RWPE2 (cell line): ENCODE data around the gene CHST1.

Experiments used
- ATAC-seq: fragments of 200-7000 bp; cut with Tn5 transposase; 3 replicates; pipeline ENCODE4 v1.9.1; 2021; ENCODE audit warnings: low read depth
- DNase-seq: peaks from one replicate; pipeline ENCODE4 v3.0.0-alpha.2; 2020; ENCODE audit warnings: low spot score
- H3K27ac ChIP-seq: fragments of 450-650 bp; 2 replicates; pipeline ENCODE4 v1.5.1; 2017; ENCODE audit warnings: mild to moderate bottlenecking; ENCODE audit not compliant: poor library complexity, severe bottlenecking
- H3K27me3 ChIP-seq: fragments of 250-450 bp; sonication (Bioruptor Pico); 2 replicates; pipeline ENCODE4 v1.5.1; 2021; ENCODE audit warnings: mild to moderate bottlenecking, moderate library complexity; ENCODE audit not compliant: insufficient read depth, poor library complexity, severe bottlenecking
- H3K36me3 ChIP-seq: fragments of 250-450 bp; sonication (Bioruptor Pico); 2 replicates; pipeline ENCODE4 v1.5.1; 2020; ENCODE audit warnings: low read depth, mild to moderate bottlenecking, moderate library complexity
- H3K4me1 ChIP-seq: fragments of 250-450 bp; sonication (Bioruptor Pico); 2 replicates; pipeline ENCODE4 v1.5.1; 2021; ENCODE audit warnings: mild to moderate bottlenecking, moderate library complexity; ENCODE audit not compliant: insufficient read depth, poor library complexity, severe bottlenecking
- H3K4me3 ChIP-seq: fragments of 250-450 bp; sonication (Bioruptor Pico); 2 replicates; pipeline ENCODE4 v1.5.1; 2021; ENCODE audit warnings: mild to moderate bottlenecking, moderate library complexity; ENCODE audit not compliant: severe bottlenecking
- H3K9me3 ChIP-seq: fragments of 250-450 bp; sonication (Bioruptor Pico); 2 replicates; pipeline ENCODE4 v1.5.1; 2021; ENCODE audit warnings: mild to moderate bottlenecking, moderate library complexity; ENCODE audit not compliant: severe bottlenecking
- TF ChIP-seq, protein P1 (sequence below): fragments of 450-650 bp; IDR thresholded peaks from one replicate; pipeline ENCODE4 v1.5.1; 2017; ENCODE audit warnings: mild to moderate bottlenecking, moderate library complexity; ENCODE audit not compliant: poor library complexity, severe bottlenecking

Gene CHST1

GRCh38 chr11:45665206-45665932 lies at the start of gene CHST1:
Gene CHST1, minus strand, starts transcription at chr11:45665622. Its CDS starts 14,699 bp downstream, at chr11:45650923.
- peaks cover 66% of the 10 kb centered on the region for H3K27me3 ChIP-seq
- peak; percentile 52 for ATAC-seq

GRCh38 chr11:45713573-45713972 lies 48.2 kb upstream of the CHST1 start:
- no peaks in the 10 kb centered on the region for H3K4me1 ChIP-seq
- no peak for DNase-seq
- TF ChIP-seq, protein P1, sequence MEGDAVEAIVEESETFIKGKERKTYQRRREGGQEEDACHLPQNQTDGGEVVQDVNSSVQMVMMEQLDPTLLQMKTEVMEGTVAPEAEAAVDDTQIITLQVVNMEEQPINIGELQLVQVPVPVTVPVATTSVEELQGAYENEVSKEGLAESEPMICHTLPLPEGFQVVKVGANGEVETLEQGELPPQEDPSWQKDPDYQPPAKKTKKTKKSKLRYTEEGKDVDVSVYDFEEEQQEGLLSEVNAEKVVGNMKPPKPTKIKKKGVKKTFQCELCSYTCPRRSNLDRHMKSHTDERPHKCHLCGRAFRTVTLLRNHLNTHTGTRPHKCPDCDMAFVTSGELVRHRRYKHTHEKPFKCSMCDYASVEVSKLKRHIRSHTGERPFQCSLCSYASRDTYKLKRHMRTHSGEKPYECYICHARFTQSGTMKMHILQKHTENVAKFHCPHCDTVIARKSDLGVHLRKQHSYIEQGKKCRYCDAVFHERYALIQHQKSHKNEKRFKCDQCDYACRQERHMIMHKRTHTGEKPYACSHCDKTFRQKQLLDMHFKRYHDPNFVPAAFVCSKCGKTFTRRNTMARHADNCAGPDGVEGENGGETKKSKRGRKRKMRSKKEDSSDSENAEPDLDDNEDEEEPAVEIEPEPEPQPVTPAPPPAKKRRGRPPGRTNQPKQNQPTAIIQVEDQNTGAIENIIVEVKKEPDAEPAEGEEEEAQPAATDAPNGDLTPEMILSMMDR: no peak
- H3K4me3 ChIP-seq: no peak overlapping the region
- H3K27ac ChIP-seq: no peak overlapping the region
- H3K9me3 ChIP-seq: no peaks in the 10 kb centered on the region
- H3K27me3 ChIP-seq: peaks cover 14% of the 10 kb centered on the region
- ATAC-seq: no peak
- no peaks in the 10 kb centered on the region for H3K36me3 ChIP-seq

More at GRCh38 chr11:45665206-45665932, at the start of gene CHST1:
- H3K4me3 ChIP-seq: peak within 1 kb of the TSS; percentile 33
- TF ChIP-seq, protein P1: no peak
- DNase-seq: no peak
- no peak within 1 kb of the TSS for H3K27ac ChIP-seq
- H3K9me3 ChIP-seq: no peaks in the 10 kb centered on the region
- H3K4me1 ChIP-seq: no peaks in the 10 kb centered on the region
- H3K36me3 ChIP-seq: no peaks in the 10 kb centered on the region

- ATAC-seq: no peak
- no peak for DNase-seq
- Histone ChIP-seq H3K27ac (no peak overlapping the region), H3K36me3 (no peaks in the 10 kb centered on the region), H3K9me3 (no peaks in the 10 kb centered on the region), H3K27me3 (peaks cover 31% of the 10 kb centered on the region), H3K4me1 (no peaks in the 10 kb centered on the region), H3K4me3 (no peak overlapping the region)
- TF ChIP-seq, protein P1: no peak
Observed at GRCh38 chr11:45710561-45710960, 45.1 kb upstream of the CHST1 start.

- Histone ChIP-seq H3K9me3 (no peaks in the 10 kb centered on the region), H3K36me3 (no peaks in the 10 kb centered on the region), H3K4me3 (no peak overlapping the region), H3K27me3 (peaks cover 31% of the 10 kb centered on the region), H3K27ac (no peak overlapping the region), H3K4me1 (no peaks in the 10 kb centered on the region)
- TF ChIP-seq, protein P1: no peak
- DNase-seq (no peak), ATAC-seq (no peak)
Observed at GRCh38 chr11:45708887-45709663, 43.7 kb upstream of the CHST1 start.
